ENCODE data around the gene TXNDC12. TPM values are rescaled to one million over a fixed set of nuclear protein-coding genes. Genes with fewer than 3 reads are reported as not detected.

Gene TXNDC12
- polyA plus RNA-seq, 1 donor from 2014 or later: 42.3 TPM

DNA sequence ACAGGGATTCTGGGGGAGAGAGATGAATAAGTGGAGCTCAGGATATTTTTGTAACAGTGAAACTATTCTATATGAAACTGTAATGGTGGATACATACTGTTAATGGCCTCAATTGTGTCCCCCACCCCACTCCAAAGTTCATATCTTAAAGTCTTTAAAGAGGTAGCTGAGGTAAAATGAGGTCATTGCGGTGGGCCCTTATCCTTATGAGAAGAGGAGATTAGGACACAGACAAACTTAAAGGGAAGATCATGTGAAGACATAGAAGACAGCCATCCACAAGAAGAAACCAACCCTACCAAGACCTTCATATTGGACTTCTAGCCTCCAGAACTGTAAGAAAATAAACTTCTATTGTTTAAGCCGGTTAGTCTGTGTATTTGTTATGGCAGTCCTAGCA lies 9.8 kb downstream of the TXNDC12 start:
- H3K9me2 ChIP-seq (ENCODE audit: insufficient read depth, low read length): no peaks in the 10 kb centered on the region
- peaks cover 18% of the 10 kb centered on the region for H3K79me2 ChIP-seq (replicated peaks; ENCODE audit: insufficient read depth, low read length)
- no peaks in the 10 kb centered on the region for H3K27me3 ChIP-seq (ENCODE audit: insufficient read depth, low read depth, low read length)
- no peaks in the 10 kb centered on the region for H3F3A ChIP-seq (ENCODE audit: insufficient read depth, low read length, poor library complexity, severe bottlenecking)
- H3K36me3 ChIP-seq (ENCODE audit: insufficient read depth, low read length): no peaks in the 10 kb centered on the region
- no peak overlapping the region for H3K9ac ChIP-seq (ENCODE audit: low read length)
- TF ChIP-seq EZH2 (IDR thresholded peaks at IDR 0.05; ENCODE audit: borderline replicate concordance, insufficient read depth, low read length, poor library complexity, severe bottlenecking) (no peak), CTCF (IDR thresholded peaks at IDR 0.05; ENCODE audit: poor library complexity, severe bottlenecking) (no peak), POLR2AphosphoS5 (IDR thresholded peaks at IDR 0.05) (no peak), RAD21 (conservative IDR thresholded peaks at IDR 0.05) (no peak), TAF1 (IDR thresholded peaks at IDR 0.05; ENCODE audit: low read depth) (no peak), EP300 (conservative IDR thresholded peaks at IDR 0.05; ENCODE audit: poor library complexity, severe bottlenecking) (no peak), MXI1 (conservative IDR thresholded peaks at IDR 0.05; ENCODE audit: poor library complexity, severe bottlenecking) (no peak), REST (IDR thresholded peaks at IDR 0.05; ENCODE audit: borderline replicate concordance) (no peak), SMC3 (conservative IDR thresholded peaks at IDR 0.05; ENCODE audit: poor library complexity) (no peak)
- H2AFZ ChIP-seq (ENCODE audit: low read depth, low read length): no peak overlapping the region
- no peaks in the 10 kb centered on the region for H3K9me3 ChIP-seq (ENCODE audit: low read length)
- H3K27ac ChIP-seq (ENCODE audit: low read length): no peak overlapping the region
- H3K4me3 ChIP-seq (ENCODE audit: low read length): no peak overlapping the region
- no peaks in the 10 kb centered on the region for H4K20me1 ChIP-seq (ENCODE audit: insufficient read depth)
- no peak overlapping the region for H3K4me2 ChIP-seq (ENCODE audit: low read length)

DNA sequence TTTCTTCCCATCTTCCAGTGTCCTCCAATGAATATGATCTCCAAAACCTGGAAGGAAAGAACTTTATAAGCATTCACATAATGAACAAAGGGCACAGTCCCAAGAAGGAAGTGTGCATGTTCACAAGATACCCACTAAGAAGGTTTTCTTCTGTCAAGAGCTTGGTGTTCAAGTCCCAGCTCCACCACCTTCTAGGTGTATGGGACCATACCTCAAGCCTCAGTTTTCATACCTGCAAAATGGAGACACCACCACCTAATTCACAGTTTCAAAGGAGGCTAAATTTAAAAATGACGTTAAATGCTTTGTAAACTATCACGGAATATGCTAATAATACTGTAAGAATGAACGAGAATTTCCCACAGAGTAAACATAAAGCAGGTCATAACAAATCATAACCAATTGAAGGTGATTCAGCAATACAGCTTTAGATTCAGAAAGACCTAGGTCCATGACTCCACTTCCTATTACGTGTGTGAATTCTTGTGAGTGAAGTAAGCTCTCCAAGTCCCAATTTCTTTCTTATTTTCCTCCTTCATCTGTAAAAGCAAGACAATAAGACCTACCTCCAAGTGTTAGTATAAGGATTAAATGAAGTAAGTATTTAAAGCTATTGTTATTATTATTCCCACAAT lies 13.3 kb downstream of the TXNDC12 start:
- no peaks in the 10 kb centered on the region for H4K20me1 ChIP-seq (ENCODE audit: insufficient read depth)
- H3K27ac ChIP-seq (ENCODE audit: low read length): no peak overlapping the region
- no peaks in the 10 kb centered on the region for H3K9me2 ChIP-seq (ENCODE audit: insufficient read depth, low read length)
- H3K79me2 ChIP-seq (replicated peaks; ENCODE audit: insufficient read depth, low read length): peaks cover 5% of the 10 kb centered on the region
- H3K27me3 ChIP-seq (ENCODE audit: insufficient read depth, low read depth, low read length): no peaks in the 10 kb centered on the region
- no peak overlapping the region for H3K9ac ChIP-seq (ENCODE audit: low read length)
- H3K4me3 ChIP-seq (ENCODE audit: low read length): no peak overlapping the region
- H2AFZ ChIP-seq (ENCODE audit: low read depth, low read length): no peak overlapping the region
- no peaks in the 10 kb centered on the region for H3K9me3 ChIP-seq (ENCODE audit: low read length)
- no peaks in the 10 kb centered on the region for H3F3A ChIP-seq (ENCODE audit: insufficient read depth, low read length, poor library complexity, severe bottlenecking)
- H3K36me3 ChIP-seq (ENCODE audit: insufficient read depth, low read length): no peaks in the 10 kb centered on the region
- H3K4me2 ChIP-seq (ENCODE audit: low read length): no peak overlapping the region
- TF ChIP-seq REST (IDR thresholded peaks at IDR 0.05; ENCODE audit: borderline replicate concordance): no peak

Measured in neural cell (in vitro differentiated cells).